ENCODE data around the gene C6orf62. TPM values are rescaled to one million over a fixed set of nuclear protein-coding genes. Genes with fewer than 3 reads are reported as not detected.

The C6orf62 gene
- total RNA-seq: 99.6 and 135 TPM in 2 replicates

DNA sequence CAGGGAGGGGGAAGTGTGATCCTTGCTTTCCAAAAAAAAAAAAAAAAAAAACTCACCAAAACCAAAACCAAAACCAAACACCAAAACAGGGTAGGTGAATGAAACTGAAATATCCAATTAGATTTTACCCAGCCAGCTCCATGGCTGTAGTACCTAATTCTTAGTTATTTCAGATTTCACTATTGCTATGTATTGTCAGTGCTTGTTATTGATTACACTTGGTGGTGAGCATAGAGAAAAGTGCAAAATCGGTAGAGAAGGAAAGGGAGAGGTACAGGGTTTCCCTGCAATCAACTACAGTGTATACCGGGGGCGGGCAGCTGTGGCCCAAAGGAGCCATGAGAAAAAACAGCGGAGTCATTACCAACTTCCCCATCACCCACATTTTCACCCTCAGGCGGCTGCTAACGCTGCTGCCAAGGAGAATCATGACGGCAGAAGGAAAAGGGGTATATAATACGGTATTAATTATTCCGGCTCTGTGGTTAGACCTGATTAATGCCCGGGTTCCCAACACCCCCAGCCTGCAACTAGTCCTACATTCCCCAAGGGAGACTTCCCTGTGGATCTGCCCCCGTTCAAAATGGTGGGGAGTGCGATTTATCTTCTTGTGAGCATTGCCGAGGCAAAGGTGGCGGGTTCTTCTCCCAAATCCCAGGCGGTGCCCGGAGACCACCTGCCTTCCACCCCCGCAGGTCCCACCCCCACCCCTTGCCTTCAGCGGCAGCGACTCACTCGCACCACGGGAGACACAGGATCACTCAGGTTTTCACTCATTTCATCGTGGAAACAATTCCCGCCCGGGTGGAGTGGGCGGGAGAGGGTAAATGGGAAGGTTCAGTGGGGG lies at the start of gene C6orf62:
TSS of gene C6orf62 (minus strand) at position 30 of the 847 bp plus-strand sequence. CDS start 486 bp downstream, outside the sequence.

DNA sequence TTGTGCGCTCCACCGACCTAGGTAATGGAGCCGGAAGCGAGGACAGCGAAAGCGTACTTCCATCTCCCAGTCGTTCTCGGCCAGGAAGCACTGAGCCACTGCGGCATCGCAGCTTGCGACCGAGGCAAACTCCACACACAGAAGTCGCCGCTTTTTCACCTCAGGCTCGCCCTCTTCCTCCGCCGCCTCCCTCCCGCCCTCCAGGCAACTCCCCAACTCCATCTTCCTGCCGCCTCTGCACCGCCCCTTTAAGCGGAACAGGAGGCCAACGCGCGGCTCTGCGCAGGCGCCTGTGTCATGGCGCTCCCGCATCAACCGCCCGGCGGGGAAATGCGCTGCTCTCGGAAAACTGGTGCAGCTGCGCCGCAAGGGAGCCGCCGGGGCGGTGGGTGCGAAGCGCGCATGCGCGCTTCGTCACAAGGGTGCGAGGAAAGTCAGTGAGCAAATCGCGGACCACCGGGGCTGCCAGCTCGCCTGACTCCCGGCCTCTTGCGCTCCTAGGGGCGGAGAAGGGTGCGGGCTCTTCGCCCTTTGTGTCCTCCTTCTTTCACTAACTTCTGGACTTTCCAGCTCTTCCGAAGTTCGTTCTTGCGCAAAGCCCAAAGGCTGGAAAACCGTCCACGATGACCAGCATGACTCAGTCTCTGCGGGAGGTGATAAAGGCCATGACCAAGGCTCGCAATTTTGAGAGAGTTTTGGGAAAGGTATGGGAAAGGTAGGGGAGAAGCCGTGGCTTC lies 52.1 kb downstream of the C6orf62 start, which contains the start of the genes ACOT13 and TDP2:
TSS of gene ACOT13 (plus strand) at position 437 of the 737 bp plus-strand sequence. CDS start at position 624, 187 bp downstream.
TSS of gene TDP2 (minus strand) at position 259 of the 737 bp plus-strand sequence. CDS start at position 222, 37 bp downstream.

Other genes with a start within 250 kb of the C6orf62 start
- gene GPLD1, start 229.6 kb downstream of the C6orf62 start, total RNA-seq: under 0.01 and 0.73 TPM in 2 replicates
- gene ALDH5A1, start 224.2 kb downstream of the C6orf62 start, total RNA-seq: 0.37 and 0.39 TPM in 2 replicates
- under 0.01 TPM in 1 of 2 replicates, not detected in the other for gene KIAA0319, start 73.0 kb downstream of the C6orf62 start, total RNA-seq
- gene TDP2, start 52.3 kb downstream of the C6orf62 start, total RNA-seq: 16.6 and 23.9 TPM in 2 replicates
- 4.3 and 8.5 TPM in 2 replicates for gene ACOT13, start 52.1 kb downstream of the C6orf62 start, total RNA-seq
- 17.3 and 25.2 TPM in 2 replicates for gene GMNN, start 55.8 kb upstream of the C6orf62 start, total RNA-seq
- gene ARMH2, start 79.8 kb upstream of the C6orf62 start, total RNA-seq: not detected in 2 replicates
- 0.20 and 1.1 TPM in 2 replicates for gene RIPOR2, start 216.8 kb upstream of the C6orf62 start, total RNA-seq